ENCODE measurements around the gene POP7. TPM values are rescaled to one million over a fixed set of nuclear protein-coding genes. Genes with fewer than 3 reads are reported as not detected.
"Not testable (repeated sequence)": the region's sequence is repeated elsewhere in the genome, so short reads cannot be mapped to it uniquely, and the experiment has no call there.

The POP7 gene
- total RNA-seq, 2 donors from 2014 or later, result 21.5 to 25.0 TPM

DNA sequence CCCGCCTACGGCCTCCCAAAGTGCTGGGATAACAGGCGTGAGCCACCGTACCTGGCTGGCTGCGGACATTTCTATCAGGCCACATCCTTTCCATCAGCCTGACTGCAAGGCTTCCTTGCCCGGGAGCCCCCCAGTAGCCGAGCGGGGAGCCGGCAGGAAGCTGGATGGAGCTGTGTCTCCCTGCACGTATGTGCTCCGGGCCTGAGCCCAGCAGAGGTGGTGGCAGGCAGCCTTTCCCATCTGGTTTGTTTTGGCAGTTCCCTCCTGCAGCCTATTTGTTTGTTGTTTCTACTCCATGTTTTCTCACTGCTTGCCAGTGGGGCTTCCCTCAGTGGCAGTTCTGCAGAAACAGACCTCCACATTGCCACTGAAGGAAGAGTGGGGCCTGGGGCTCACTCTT lies 5.4 kb downstream of the POP7 start:
- no peak for ATAC-seq
- intact Hi-C loops (cut with DNase I, micrococcal nuclease), result no loop called here
- DNase-seq, result no peak

DNA sequence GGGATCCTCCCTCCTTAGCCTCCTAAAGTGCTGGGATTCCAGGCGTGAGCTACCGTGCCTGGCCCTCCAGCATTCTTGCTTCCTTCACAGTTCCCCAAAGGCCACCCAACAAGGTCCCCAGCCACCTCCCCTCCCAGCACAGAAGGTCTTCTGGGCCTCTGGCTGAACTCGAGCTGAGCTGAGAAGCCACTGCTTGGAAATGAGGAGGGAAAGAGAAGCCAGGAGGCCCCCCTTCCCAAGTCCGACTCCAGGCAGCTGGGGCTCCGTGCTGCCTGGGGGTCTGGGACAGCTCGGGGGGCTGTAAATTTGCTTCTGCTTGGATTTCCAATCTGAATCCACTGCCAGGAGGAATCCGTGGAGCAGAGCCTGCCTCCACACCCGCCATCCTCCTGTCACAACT lies 8.8 kb downstream of the POP7 start:
- DNase-seq (no peak), ATAC-seq (no peak)
- intact Hi-C loops (cut with DNase I, micrococcal nuclease), result no loop called here

DNA sequence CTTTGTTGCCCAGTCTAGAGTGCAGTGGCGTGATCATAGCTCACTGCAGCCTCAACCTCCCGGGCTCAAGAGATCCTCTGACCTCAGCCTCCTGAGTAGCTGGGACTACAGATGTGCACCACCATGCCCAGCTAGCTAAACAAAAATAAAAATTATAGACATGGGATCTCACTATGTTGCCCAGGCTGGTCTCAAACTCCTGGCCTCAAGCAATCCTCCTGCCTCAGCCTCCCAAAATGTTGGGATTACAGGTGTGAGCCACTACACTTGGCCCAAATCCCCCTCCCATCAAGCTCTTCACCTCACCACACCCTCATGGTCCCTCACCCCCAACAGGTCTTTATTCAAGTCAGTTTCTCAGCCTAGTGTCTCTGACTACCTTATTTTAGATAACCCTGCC lies 11.2 kb downstream of the POP7 start:
- DNase-seq; ATAC-seq; intact Hi-C loops (cut with DNase I, micrococcal nuclease): not testable (repeated sequence)

DNA sequence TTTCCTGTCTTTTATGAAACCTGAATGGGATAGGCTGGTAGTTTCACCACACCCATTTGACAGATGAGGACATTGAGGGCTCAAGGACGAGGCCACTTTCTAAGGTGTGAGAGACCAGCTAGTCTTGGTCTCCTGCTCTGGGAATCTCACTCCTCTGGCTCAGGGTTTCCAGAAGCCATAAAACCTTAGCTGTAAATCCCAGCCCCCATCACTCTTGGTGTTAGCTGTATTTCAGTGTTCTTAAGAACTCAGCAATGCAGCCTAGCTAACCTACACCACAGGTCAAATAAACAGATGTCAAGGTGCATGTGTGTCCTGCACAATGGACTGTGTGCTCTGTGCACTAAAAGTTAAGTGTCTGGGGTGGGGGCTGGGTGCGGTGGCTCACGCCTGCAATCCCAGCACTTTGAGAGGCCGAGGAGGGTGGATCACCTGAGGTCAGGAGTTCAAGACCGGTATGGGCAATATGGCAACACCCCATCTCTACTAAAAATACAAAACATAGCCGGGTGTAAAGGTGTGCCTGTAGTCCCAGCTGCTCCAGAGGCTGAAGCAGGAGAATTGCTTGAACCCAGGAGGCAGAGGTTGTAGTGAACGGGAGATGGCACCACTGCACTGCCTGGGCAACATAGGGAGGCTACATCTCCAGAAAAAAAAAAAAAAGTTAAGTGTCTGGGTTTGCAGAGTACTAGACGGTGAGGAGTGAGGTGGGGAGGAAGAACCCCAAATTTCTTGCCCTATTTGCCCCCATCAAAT lies 13.8 kb downstream of the POP7 start:
- DNase-seq, result no peak
- peak; percentile 88 for ATAC-seq
- intact Hi-C loops (cut with DNase I, micrococcal nuclease), result no loop called here

DNA sequence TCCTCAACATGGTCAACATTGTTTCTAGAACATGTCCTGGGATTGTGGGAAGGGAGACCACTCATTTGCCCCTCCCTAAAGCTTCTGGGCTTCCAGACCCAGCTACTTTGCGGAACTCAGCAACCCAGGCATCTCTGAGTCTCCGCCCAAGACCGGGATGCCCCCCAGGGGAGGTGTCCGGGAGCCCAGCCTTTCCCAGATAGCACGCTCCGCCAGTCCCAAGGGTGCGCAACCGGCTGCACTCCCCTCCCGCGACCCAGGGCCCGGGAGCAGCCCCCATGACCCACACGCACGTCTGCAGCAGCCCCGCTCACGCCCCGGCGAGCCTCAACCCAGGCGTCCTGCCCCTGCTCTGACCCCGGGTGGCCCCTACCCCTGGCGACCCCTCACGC lies 14.4 kb downstream of the POP7 start, which contains the start of gene EPO:
TSS of gene EPO (plus strand) at position 190 of the 392 bp plus-strand sequence. CDS start 513 bp downstream, outside the sequence.
- intact Hi-C loops (cut with DNase I, micrococcal nuclease), result no loop called here
- DNase-seq (no peak), ATAC-seq (no peak)

DNA sequence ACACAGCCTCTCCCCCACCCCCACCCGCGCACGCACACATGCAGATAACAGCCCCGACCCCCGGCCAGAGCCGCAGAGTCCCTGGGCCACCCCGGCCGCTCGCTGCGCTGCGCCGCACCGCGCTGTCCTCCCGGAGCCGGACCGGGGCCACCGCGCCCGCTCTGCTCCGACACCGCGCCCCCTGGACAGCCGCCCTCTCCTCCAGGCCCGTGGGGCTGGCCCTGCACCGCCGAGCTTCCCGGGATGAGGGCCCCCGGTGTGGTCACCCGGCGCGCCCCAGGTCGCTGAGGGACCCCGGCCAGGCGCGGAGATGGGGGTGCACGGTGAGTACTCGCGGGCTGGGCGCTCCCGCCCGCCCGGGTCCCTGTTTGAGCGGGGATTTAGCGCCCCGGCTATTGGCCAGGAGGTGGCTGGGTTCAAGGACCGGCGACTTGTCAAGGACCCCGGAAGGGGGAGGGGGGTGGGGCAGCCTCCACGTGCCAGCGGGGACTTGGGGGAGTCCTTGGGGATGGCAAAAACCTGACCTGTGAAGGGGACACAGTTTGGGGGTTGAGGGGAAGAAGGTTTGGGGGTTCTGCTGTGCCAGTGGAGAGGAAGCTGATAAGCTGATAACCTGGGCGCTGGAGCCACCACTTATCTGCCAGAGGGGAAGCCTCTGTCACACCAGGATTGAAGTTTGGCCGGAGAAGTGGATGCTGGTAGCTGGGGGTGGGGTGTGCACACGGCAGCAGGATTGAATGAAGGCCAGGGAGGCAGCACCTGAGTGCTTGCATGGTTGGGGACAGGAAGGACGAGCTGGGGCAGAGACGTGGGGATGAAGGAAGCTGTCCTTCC lies 15.0 kb downstream of the POP7 start:
- no peak for DNase-seq
- ATAC-seq, result no peak
- intact Hi-C loops (cut with DNase I, micrococcal nuclease), result no loop called here

DNA sequence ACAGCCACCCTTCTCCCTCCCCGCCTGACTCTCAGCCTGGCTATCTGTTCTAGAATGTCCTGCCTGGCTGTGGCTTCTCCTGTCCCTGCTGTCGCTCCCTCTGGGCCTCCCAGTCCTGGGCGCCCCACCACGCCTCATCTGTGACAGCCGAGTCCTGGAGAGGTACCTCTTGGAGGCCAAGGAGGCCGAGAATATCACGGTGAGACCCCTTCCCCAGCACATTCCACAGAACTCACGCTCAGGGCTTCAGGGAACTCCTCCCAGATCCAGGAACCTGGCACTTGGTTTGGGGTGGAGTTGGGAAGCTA lies 15.5 kb downstream of the POP7 start:
- intact Hi-C loops (cut with DNase I, micrococcal nuclease), result no loop called here
- DNase-seq (no peak), ATAC-seq (no peak)

DNA sequence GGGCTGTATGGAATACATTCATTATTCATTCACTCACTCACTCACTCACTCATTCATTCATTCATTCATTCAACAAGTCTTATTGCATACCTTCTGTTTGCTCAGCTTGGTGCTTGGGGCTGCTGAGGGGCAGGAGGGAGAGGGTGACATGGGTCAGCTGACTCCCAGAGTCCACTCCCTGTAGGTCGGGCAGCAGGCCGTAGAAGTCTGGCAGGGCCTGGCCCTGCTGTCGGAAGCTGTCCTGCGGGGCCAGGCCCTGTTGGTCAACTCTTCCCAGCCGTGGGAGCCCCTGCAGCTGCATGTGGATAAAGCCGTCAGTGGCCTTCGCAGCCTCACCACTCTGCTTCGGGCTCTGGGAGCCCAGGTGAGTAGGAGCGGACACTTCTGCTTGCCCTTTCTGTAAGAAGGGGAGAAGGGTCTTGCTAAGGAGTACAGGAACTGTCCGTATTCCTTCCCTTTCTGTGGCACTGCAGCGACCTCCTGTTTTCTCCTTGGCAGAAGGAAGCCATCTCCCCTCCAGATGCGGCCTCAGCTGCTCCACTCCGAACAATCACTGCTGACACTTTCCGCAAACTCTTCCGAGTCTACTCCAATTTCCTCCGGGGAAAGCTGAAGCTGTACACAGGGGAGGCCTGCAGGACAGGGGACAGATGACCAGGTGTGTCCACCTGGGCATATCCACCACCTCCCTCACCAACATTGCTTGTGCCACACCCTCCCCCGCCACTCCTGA lies 16.7 kb downstream of the POP7 start:
- intact Hi-C loops (cut with DNase I, micrococcal nuclease), result no loop called here
- DNase-seq, result no peak
- ATAC-seq, result no peak

DNA sequence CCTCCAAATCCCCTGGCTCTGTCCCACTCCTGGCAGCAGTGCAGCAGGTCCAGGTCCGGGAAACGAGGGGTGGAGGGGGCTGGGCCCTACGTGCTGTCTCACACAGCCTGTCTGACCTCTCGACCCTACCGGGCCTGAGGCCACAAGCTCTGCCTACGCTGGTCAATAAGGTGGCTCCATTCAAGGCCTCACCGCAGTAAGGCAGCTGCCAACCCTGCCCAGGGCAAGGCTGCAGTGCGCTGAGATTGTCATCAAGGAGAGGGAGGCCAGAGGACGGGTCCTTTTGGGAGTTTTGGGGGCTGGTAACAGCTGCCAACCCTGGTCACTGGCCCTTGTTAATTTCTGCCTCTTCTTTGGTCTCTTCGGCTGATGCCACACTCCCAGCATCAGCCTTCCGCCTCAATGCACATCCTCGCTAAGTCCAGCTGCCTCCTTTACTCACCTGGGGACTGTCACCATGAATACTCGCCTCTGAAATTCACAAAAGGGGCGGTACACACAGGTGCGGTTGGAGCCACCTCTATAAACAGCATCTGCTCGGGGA lies 17.9 kb downstream of the POP7 start:
- ATAC-seq, result no peak
- intact Hi-C loops (cut with DNase I, micrococcal nuclease), result no loop called here
- DNase-seq, result no peak

DNA sequence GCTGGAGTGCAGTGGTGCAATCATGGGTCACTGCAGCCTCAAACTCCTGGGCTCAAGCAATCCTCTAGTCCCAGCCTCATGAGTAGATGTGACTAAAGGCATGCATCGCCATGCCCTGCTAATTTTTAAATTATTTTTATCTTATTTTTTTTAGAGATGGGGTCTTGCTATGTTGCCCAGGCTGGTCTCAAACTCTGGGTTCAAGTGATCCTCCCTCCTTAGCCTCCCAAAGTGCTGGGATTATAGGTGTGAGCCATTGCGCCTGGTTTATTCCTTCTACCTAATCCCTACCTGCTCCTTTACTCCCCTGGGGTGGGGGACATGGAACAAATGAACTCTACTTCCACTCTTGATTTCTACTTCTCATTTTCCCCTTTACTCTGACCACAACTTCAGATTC lies 18.4 kb downstream of the POP7 start:
- DNase-seq; ATAC-seq; intact Hi-C loops (cut with DNase I, micrococcal nuclease): not testable (repeated sequence)

DNA sequence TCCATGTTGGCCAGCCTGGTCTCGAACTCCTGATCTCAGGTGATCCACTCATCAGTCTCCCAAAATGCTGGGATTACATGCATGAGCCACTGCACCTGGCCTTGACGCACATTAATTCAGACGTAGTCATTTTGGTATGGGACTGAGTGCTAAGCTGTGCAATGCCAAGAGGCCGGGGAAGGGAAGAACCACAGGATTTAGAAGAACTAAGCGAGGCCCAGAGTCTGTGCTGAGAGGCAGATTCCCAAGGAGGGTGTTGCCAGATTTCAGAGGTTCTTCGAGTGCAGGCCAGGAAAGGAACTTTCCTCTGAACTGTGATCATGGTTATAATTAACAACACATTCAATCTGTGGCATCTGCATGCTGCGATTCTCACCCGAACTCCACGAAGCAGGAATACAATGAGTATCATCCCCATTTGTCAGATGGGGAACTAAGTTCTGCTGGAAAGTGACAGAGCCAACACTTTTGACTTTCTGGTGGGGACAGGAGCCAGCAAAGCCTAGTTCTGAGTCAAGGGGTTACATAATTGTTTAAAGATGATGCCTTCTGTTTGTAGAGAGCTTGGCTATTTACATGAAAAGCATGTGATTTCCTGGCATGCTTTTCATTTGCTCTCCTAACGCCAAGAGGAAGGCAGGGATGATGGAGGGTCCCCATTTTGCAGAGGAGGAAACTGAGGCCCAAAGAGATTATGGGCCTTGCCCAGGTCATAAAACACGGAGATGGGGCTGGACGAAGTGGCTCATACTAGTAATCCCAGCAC lies 21.3 kb downstream of the POP7 start:
- ATAC-seq (no peak), DNase-seq (no peak)
- intact Hi-C loops (cut with DNase I, micrococcal nuclease), result no loop called here

DNA sequence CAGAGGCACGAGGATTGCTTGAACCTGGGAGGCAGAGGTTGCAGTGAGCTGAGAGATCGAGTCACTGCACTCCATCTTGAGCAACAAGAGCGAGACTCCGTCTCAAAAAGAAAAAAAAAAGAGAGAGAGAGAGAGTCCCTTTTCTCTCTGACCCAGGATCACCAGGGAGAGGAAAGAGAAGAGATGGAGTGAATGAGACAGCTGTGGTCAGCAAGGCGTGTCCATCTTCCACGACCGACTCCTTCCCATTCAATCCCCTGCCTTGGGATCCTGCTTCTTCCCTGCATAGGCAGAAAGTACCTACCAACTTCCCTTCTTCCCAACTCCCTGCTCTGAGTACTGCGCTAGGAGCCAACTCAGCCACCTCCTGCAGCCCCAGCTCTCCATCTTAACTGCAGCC lies 22.3 kb downstream of the POP7 start:
- ATAC-seq (no peak), DNase-seq (no peak)
- intact Hi-C loops (cut with DNase I, micrococcal nuclease), result no loop called here

DNA sequence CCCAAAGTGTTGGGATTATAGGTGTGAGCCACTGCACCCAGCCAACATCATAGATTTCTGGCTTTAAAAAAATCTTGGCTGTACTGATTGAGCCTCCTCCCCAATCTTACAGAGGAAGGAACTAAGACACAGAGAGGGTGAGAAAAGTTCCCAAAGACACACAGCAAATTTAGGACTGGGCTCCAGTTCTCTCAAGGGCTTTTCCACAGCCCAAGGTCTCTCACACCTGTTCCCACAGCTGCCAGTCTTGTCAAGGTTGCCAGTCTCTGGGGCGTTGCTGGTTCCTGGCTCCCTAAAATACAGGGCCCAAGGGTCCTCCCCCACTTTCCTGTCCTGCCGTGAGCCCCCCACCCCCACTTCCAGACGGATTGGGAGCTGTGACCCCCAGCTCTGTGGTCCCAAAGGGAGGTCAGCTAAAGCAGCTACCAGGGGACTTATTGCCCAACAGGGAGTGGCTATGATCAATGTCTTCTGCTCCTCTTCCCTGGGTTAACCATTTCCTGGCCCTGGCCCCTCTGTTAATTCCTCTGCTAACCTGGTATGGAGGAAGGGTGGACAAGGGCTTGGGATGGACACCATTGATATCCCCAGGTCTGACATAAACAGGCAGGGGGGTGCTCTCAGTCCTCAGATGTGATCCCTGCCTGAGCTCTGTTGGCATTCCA lies 24.3 kb downstream of the POP7 start:
- no peak for ATAC-seq
- intact Hi-C loops (cut with DNase I, micrococcal nuclease), result no loop called here

DNA sequence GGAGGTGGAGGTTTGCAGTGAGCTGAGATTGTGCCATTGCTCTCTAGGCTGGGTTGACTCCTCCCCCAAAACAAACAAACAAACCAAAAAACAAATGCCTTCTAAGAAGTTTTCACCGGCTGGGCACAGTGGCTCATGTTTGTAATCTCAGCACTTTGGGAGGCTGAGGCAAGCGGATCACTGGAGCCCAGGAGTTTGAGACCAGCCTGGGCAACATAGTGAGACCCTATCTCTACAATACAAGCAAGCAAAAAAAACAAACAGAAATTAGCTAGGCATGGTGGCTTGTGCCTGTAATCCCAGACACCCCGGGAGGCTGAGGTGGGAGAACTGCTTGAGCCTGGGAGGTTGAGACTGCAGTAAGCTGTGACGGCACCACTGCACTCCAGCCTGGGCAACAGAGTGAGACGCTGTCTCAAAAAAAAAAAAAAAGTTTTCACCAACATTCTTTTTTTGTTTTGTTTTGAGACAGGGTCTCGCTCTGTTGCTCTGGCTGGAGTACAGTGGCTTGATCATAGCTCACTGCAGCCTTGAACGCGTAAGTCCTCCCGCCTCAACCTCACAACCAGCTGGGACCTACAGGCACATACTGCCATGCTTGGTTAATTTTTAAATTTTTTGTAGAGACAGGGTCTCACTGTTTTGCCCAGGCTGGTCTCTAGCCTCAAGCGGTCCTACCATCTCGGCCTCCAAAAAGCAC lies 26.2 kb downstream of the POP7 start:
- intact Hi-C loops (cut with DNase I, micrococcal nuclease), result no loop called here
- no peak for DNase-seq
- no peak for ATAC-seq

More for the DNA sequence above, 24.3 kb downstream of the POP7 start:
- DNase-seq, result no peak

DNA sequence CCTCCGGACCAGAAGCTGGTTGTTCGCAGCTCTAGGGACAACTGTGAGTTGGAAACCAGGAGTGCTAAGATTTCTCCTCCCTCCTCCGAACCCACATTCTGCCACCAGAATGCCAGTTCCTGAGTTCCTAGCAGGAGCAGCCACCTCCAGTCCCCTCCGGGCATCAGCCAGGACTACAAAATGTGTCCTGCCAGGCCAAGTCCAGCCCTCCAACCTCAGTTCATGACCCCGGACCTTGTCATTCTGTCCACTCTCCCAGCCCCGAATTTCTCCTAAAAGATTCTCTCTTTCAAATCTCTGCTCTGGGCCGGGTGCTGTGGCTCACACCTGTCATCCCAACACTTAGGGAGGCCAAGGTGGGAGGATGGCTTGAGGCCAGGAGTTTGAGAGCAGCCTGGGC lies 29.8 kb downstream of the POP7 start:
- no peak for ATAC-seq
- intact Hi-C loops (cut with DNase I, micrococcal nuclease), result no loop called here
- no peak for DNase-seq

DNA sequence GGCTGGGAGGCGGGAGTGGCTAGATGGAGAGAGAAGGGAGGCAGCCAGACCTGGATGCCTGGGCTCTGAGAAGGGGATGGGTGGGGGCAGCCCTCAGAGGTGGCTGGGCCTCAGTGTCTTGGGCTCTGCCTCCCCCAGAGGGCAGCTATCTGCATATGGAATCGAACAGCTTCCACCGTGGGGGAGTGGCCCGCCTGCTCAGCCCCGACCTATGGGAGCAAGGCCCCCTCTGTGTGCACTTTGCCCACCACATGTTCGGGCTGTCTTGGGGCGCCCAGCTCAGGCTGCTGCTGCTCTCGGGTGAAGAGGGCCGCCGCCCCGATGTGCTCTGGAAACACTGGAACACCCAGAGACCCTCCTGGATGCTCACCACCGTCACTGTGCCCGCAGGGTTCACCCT lies 30.8 kb downstream of the POP7 start:
- no peak for ATAC-seq
- DNase-seq, result no peak
- intact Hi-C loops (cut with DNase I, micrococcal nuclease), result no loop called here

DNA sequence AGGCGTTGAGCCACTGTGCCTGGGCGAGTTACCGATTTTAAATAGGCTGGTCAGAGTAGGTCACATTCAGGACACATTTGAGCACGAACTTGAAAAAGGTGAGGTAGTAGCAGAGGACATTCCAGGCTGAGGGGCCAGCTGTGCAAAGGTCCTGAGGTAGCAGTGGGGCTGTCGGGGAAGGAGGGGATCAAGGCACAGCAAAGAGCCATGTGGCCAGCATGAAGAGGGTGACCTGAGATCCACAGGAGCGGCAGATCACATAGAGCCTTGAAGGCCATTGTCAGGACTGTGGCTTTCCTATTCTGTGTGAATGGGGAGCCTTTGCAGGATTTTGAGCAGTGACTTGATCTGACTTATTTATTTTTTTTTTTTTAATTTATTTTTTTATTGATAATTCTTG lies 34.0 kb downstream of the POP7 start:
- DNase-seq (no peak), ATAC-seq (no peak)
- intact Hi-C loops (cut with DNase I, micrococcal nuclease), result no loop called here

DNA sequence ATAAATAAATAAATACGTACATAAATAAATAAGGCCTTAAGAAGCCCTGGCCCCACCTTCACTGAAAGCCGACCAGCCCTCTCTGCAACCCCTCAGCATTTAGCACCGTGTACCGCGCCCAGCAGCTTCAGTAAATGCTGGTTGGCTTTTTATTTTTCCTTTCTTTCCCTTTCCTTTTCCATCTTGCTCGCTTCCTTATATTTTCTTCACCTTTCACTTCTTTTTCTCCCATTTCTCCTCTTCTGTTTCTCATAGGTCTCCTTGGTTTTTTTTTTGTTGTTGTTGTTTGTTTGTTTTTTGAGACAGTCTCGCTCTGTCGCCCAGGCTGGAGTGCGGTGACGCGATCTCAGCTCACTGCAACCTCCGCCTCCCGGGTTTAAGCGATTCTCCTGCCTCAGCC lies 38.7 kb downstream of the POP7 start:
- ATAC-seq (no peak), DNase-seq (no peak)
- intact Hi-C loops (cut with DNase I, micrococcal nuclease), result no loop called here

Measured in left colon (tissue), 2 donors.